ENCODE results near the gene FAM184B. TPM values are rescaled to one million over a fixed set of nuclear protein-coding genes. Genes with fewer than 3 reads are reported as not detected.

The FAM184B gene
- polyA plus RNA-seq, 2 of the 4 experiments (the other 2 are of a cell fraction), result not detected

DNA sequence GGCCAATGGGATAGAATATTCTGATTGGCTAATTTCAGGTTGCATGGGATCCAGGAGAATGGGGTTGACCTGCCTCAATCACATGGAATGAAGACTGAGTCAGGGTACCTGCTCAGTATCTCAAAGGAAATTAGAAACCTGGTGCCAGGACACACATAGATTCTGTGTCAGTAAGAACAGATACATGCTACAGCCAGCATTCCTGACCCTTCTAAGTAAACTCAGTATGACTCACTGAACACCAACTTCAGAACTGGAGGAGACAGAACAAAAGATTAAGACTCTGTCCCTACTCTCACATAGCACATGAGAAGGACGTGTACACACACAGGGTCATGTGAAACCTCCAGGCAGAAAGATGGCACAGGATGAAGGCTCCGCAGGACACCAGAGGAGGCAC lies 54.5 kb downstream of the FAM184B start:
- POLR2A ChIA-PET, result no interaction called here

GRCh38 chr4:17723648-17724047 lies 57.8 kb downstream of the FAM184B start:
- Histone ChIP-seq H3K4me2 (no peak overlapping the region), H3K27ac (no peak overlapping the region), H3K4me1 (no peaks in the 10 kb centered on the region), H3K9me3 (no peaks in the 10 kb centered on the region), H3K4me3 (no peak overlapping the region)
- FAIRE-seq (no peak), DNase-seq (ENCODE audit: low read depth in 1 of 2, low spot score in 1 of 2) (no peak), ATAC-seq (no peak)
- 34% methylated on average over 7 of the region's 7 CpGs for WGBS (ENCODE audit: missing lambda C conversion rate)
- POLR2A ChIA-PET, result no interaction called here
- no peak for TF ChIP-seq BCL3 (IDR thresholded peaks at IDR 0.05)
- TF ChIP-seq ELK1 (IDR thresholded peaks at IDR 0.05; ENCODE audit: low read depth, low read length), result no peak
- no peak for TF ChIP-seq JUN (IDR thresholded peaks at IDR 0.05)
- TF ChIP-seq KDM5A (IDR thresholded peaks at IDR 0.05), result no peak
- TF ChIP-seq ZC3H11A (IDR thresholded peaks at IDR 0.05), result no peak
- no peak for TF ChIP-seq SREBF2 (IDR thresholded peaks at IDR 0.05)
- TF ChIP-seq CEBPB (IDR thresholded peaks at IDR 0.05), result no peak
- CTCF ChIA-PET, result no interaction called here

More for the DNA sequence above, 54.5 kb downstream of the FAM184B start:
- Histone ChIP-seq H3K4me2 (no peak overlapping the region), H3K4me1 (no peaks in the 10 kb centered on the region), H3K27ac (no peak overlapping the region), H3K4me3 (no peak overlapping the region), H3K9me3 (no peaks in the 10 kb centered on the region)
- no peak for TF ChIP-seq ZFP36 (IDR thresholded peaks at IDR 0.05; ENCODE audit: borderline replicate concordance, partially characterized antibody)
- TF ChIP-seq SMC3 (IDR thresholded peaks at IDR 0.05), result no peak
- no peak for TF ChIP-seq KDM1A (IDR thresholded peaks at IDR 0.05; ENCODE audit: low read depth)
- TF ChIP-seq, protein P1, sequence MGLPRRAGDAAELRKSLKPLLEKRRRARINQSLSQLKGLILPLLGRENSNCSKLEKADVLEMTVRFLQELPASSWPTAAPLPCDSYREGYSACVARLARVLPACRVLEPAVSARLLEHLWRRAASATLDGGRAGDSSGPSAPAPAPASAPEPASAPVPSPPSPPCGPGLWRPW (IDR thresholded peaks at IDR 0.05), result no peak
- TF ChIP-seq MAFK (IDR thresholded peaks at IDR 0.05; ENCODE audit: partially characterized antibody), result no peak
- TF ChIP-seq PHF8 (IDR thresholded peaks at IDR 0.05; ENCODE audit: borderline replicate concordance, low read depth), result no peak
- CTCF ChIA-PET, result no interaction called here
- no peak for FAIRE-seq
- DNase-seq (ENCODE audit: low read depth in 1 of 2, low spot score in 1 of 2), result no peak
- no peak for ATAC-seq
- WGBS (ENCODE audit: missing lambda C conversion rate), result 13% methylated on average over 2 of the region's 2 CpGs

GRCh38 chr4:17722356-17722700 lies 59.1 kb downstream of the FAM184B start:
- no peak for ATAC-seq
- Histone ChIP-seq H3K9me3 (no peaks in the 10 kb centered on the region), H3K4me2 (no peak overlapping the region), H3K4me1 (no peaks in the 10 kb centered on the region), H3K27ac (no peak overlapping the region), H3K4me3 (no peak overlapping the region)
- CTCF ChIA-PET, result interaction anchor here (0.6 kb wide), 1 partner anchor 74 kb away, joined by 3 read pairs; no protein-coding TSS in a partner anchor
- TF ChIP-seq CHD2 (IDR thresholded peaks at IDR 0.05; ENCODE audit: low read length, partially characterized antibody) (no peak), ZSCAN20 (CRISPR knock-in tag; IDR thresholded peaks at IDR 0.05) (no peak), POLR2A (IDR thresholded peaks at IDR 0.05; ENCODE audit: low read length) (no peak), BHLHE40 (IDR thresholded peaks at IDR 0.05; ENCODE audit: low read depth, low read length) (no peak)
- TF ChIP-seq, protein P2, sequence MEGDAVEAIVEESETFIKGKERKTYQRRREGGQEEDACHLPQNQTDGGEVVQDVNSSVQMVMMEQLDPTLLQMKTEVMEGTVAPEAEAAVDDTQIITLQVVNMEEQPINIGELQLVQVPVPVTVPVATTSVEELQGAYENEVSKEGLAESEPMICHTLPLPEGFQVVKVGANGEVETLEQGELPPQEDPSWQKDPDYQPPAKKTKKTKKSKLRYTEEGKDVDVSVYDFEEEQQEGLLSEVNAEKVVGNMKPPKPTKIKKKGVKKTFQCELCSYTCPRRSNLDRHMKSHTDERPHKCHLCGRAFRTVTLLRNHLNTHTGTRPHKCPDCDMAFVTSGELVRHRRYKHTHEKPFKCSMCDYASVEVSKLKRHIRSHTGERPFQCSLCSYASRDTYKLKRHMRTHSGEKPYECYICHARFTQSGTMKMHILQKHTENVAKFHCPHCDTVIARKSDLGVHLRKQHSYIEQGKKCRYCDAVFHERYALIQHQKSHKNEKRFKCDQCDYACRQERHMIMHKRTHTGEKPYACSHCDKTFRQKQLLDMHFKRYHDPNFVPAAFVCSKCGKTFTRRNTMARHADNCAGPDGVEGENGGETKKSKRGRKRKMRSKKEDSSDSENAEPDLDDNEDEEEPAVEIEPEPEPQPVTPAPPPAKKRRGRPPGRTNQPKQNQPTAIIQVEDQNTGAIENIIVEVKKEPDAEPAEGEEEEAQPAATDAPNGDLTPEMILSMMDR (IDR thresholded peaks at IDR 0.05), result no peak
- POLR2A ChIA-PET, result no interaction called here
- DNase-seq (ENCODE audit: low read depth in 1 of 2, low spot score in 1 of 2), result no peak
- FAIRE-seq, result no peak
- 42% methylated on average over 3 of the region's 3 CpGs for WGBS (ENCODE audit: missing lambda C conversion rate)
